IMR-90 (cell line): Measurements from ENCODE around the gene ZBTB46. TPM values are rescaled to one million over a fixed set of nuclear protein-coding genes. Genes with fewer than 3 reads are reported as not detected.

Experiments
- ATAC-seq: fragments of 200-7000 bp; cut with Tn5 transposase; 2 replicates; pipeline ENCODE4 v1.9.1; 2020; ENCODE audit warnings: low read depth, mild to moderate bottlenecking, moderate library complexity
- BruUV-seq: library from RNA; stranded (reverse); fragments of 400-500 nt; replicated peaks from 2 replicates; lab custom pipeline; 2021; lab: Mats Ljungman, UMichigan
- CTCF ChIA-PET: fragments of 300-600 bp; formaldehyde crosslinking; extraction: SDS; loops from one replicate; lab custom pipeline; 2021; ENCODE audit warnings: antibody characterized with exemption; lab: Yijun Ruan, JAX
- POLR2A ChIA-PET: fragments of 300-600 bp; sonication (Branson Sonifier 250); formaldehyde crosslinking; loops from one replicate; lab custom pipeline; 2022; ENCODE audit warnings: antibody characterized with exemption; ENCODE audit not compliant: unreplicated experiment; lab: Charles Lee
- DNase-seq: peaks from one replicate; pipeline ENCODE4 v3.0.0; 2013
- H2AFZ ChIP-seq: replicated peaks from 2 replicates; pipeline ENCODE3; 2013; ENCODE audit warnings: low read length, mild to moderate bottlenecking; ENCODE audit not compliant: poor library complexity
- H2AK5ac ChIP-seq: 2 replicates; pipeline ENCODE4 v1.6.1; 2013; ENCODE audit warnings: low read depth, low read length, inconsistent platforms
- H2AK9ac ChIP-seq: replicated peaks from 2 replicates; pipeline ENCODE3; 2013; ENCODE audit warnings: mild to moderate bottlenecking, low read depth, low read length, moderate library complexity; ENCODE audit not compliant: poor library complexity
- H2BK120ac ChIP-seq: 2 replicates; pipeline ENCODE4 v1.6.1; 2013; ENCODE audit warnings: low read depth, low read length, inconsistent platforms
- H2BK15ac ChIP-seq: 3 replicates; pipeline ENCODE4 v1.6.1; 2013; ENCODE audit warnings: low read depth, low read length, inconsistent platforms
- H2BK20ac ChIP-seq: 2 replicates; pipeline ENCODE4 v1.6.1; 2013; ENCODE audit warnings: low read depth, mild to moderate bottlenecking, inconsistent platforms, low read length, moderate library complexity
- H2BK5ac ChIP-seq: 2 replicates; pipeline ENCODE4 v1.6.1; 2013; ENCODE audit warnings: mild to moderate bottlenecking, low read depth, low read length, inconsistent platforms; ENCODE audit not compliant: poor library complexity, severe bottlenecking
- H3K14ac ChIP-seq: replicated peaks from 2 replicates; pipeline ENCODE4 v1.6.1; 2013; ENCODE audit warnings: low read depth, low read length, inconsistent platforms
- H3K18ac ChIP-seq: 2 replicates; pipeline ENCODE4 v1.6.1; 2013; ENCODE audit warnings: low read depth, low read length, control low read depth
- H3K23ac ChIP-seq: 2 replicates; pipeline ENCODE4 v1.6.1; 2013; ENCODE audit warnings: low read depth, low read length, inconsistent platforms
- H3K27ac ChIP-seq: 2 replicates; pipeline ENCODE4 v1.5.1; 2013; ENCODE audit warnings: mild to moderate bottlenecking, control low read depth, low read length; ENCODE audit not compliant: insufficient read depth
- H3K27me3 ChIP-seq: 2 replicates; pipeline ENCODE4 v1.6.1; 2013; ENCODE audit warnings: low read length; ENCODE audit not compliant: control insufficient read depth, insufficient read depth
- H3K36me3 ChIP-seq: 2 replicates; pipeline ENCODE4 v1.6.1; 2013; ENCODE audit warnings: low read length, mixed read lengths; ENCODE audit not compliant: control insufficient read depth, insufficient read depth
- H3K4ac ChIP-seq: 2 replicates; pipeline ENCODE4 v1.6.1; 2013; ENCODE audit warnings: low read depth, low read length, inconsistent platforms
- H3K4me1 ChIP-seq: 2 replicates; pipeline ENCODE4 v1.6.1; 2013; ENCODE audit warnings: low read length, mixed read lengths; ENCODE audit not compliant: control insufficient read depth, insufficient read depth
- H3K4me2 ChIP-seq: 2 replicates; pipeline ENCODE4 v1.6.1; 2013; ENCODE audit warnings: low read depth, mild to moderate bottlenecking, control low read depth, low read length, moderate library complexity
- H3K4me3 ChIP-seq: 2 replicates; pipeline ENCODE4 v1.5.1; 2013; ENCODE audit warnings: low read depth, mild to moderate bottlenecking, control low read depth, low read length, moderate library complexity; ENCODE audit not compliant: insufficient read depth
- H3K56ac ChIP-seq: 2 replicates; pipeline ENCODE4 v1.6.1; 2013; ENCODE audit warnings: low read length, inconsistent platforms; ENCODE audit not compliant: insufficient read depth; ENCODE audit errors: extremely low read depth
- H3K79me1 ChIP-seq, 2 experiments: 2 replicates each; pipeline ENCODE4 v1.6.1; 2013; ENCODE audit warnings: low read length in 2 of 2, inconsistent platforms in 1 of 2, low read depth in 1 of 2
- H3K9ac ChIP-seq: 2 replicates; pipeline ENCODE4 v1.6.1; 2013; ENCODE audit warnings: low read depth, low read length, control low read depth
- H3K9me1 ChIP-seq: 2 replicates; pipeline ENCODE4 v1.6.1; 2013; ENCODE audit warnings: low read length, inconsistent platforms; ENCODE audit not compliant: insufficient read depth
- H3K9me3 ChIP-seq: 2 replicates; pipeline ENCODE4 v1.6.1; 2013; ENCODE audit warnings: low read length; ENCODE audit not compliant: control insufficient read depth, insufficient read depth
- H4K20me1 ChIP-seq: 2 replicates; pipeline ENCODE4 v1.6.1; 2013; ENCODE audit warnings: low read length, inconsistent platforms; ENCODE audit not compliant: insufficient read depth
- H4K5ac ChIP-seq: 2 replicates; pipeline ENCODE4 v1.6.1; 2013; ENCODE audit warnings: mild to moderate bottlenecking, low read depth, low read length, control low read depth
- H4K8ac ChIP-seq, 2 experiments: 2 replicates each; pipeline ENCODE4 v1.6.1; 2013; ENCODE audit warnings: low read depth in 2 of 2, low read length in 2 of 2, control low read depth in 1 of 2, inconsistent platforms in 1 of 2
- H4K91ac ChIP-seq: 2 replicates; pipeline ENCODE4 v1.6.1; 2013; ENCODE audit warnings: low read depth, low read length, inconsistent platforms; ENCODE audit not compliant: insufficient read depth
- MAFK ChIP-seq: IDR thresholded peaks from 2 replicates; pipeline ENCODE4 v1.6.1; 2012; ENCODE audit warnings: low read depth, low read length, improper control_type of control experiment
- MXI1 ChIP-seq: IDR thresholded peaks from 2 replicates; pipeline ENCODE4 v1.6.1; 2012; ENCODE audit warnings: low read depth, mild to moderate bottlenecking, low read length, moderate library complexity, borderline replicate concordance
- POLR2A ChIP-seq: IDR thresholded peaks from 2 replicates; pipeline ENCODE4 v1.6.1; 2012; ENCODE audit warnings: mild to moderate bottlenecking, low read depth, low read length
- WGBS, 2 experiments: methylation state at CpG; one replicate each; pipeline versions ENCODE4 v1.1.5 to v1.1.7; 2013; ENCODE audit warnings: missing lambda C conversion rate in 2 of 2; ENCODE audit not compliant: insufficient read length in 1 of 2; ENCODE audit errors: extremely low coverage in 2 of 2; 5-methylcytosine and 5-hydroxymethylcytosine counted together
- dilution Hi-C: fragments of 300-500 bp; cut with HindIII; formaldehyde crosslinking; loops from one replicate; pipeline ENCODE4 v1.14.3; 2018; ENCODE audit warnings: low sequenced_read_pairs; ENCODE audit not compliant: unreplicated experiment
- in situ Hi-C: fragments of 300-500 bp; cut with MboI; formaldehyde crosslinking; loops from 3 replicates; pipeline ENCODE4 v1.14.3; 2019; ENCODE audit warnings: low sequenced_read_pairs, inconsistent platforms, mixed read lengths
- intact Hi-C: fragments of 100-400 bp; cut with micrococcal nuclease; formaldehyde crosslinking; loops from 2 replicates; pipeline ENCODE4 v1.10.0; 2022
- polyA plus RNA-seq, 3 experiments: library from polyadenylated mRNA; depleted of rRNA; stranded (reverse); fragments of >200 nt; gene quantifications; 2 replicates each; pipeline ENCODE4 v1.2.3, GENCODE V29; 2012; ENCODE audit warnings: low replicate concordance in 1 of 3
- total RNA-seq: library from RNA; depleted of rRNA; stranded (reverse); fragments of >200 nt; gene quantifications from 2 replicates; pipeline ENCODE4 v1.2.3, GENCODE V29; 2012
- TF ChIP-seq, protein P1 (sequence below): conservative IDR thresholded peaks from 2 replicates; pipeline ENCODE4 v1.5.1; 2012; ENCODE audit warnings: mild to moderate bottlenecking, low read depth, low read length, improper control_type of control experiment
- TF ChIP-seq, protein P2 (sequence below): fragments of 150-350 bp; IDR thresholded peaks from 2 replicates; pipeline ENCODE4 v1.6.1; 2017; ENCODE audit warnings: mild to moderate bottlenecking, antibody characterized with exemption, low read length, low read depth

The ZBTB46 gene
- total and polyA plus RNA-seq, 2 of the 4 experiments (the other 2 are of a cell fraction): 4.2 to 14.9 TPM

DNA sequence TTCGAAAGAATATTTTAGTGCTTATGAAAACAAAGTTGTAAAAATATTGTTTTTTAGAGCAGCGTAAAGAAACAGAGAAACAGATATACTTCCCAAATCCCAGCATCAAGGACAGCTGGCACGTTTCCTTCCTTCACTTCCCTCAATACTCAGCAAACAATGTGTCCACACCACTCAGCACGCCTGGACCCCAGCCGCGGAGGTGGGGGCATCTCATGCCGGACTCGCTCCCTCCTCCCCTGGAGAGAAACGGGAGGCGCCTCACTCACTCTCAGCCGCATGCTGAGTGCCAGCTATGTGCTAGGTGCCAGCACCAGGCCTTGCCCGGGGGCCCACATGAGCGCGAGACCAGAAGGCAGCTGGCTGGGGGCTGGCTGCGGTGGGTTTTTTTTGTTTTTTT, 56.8 kb downstream of the ZBTB46 start:
- no peaks in the 10 kb centered on the region for H3K27me3 ChIP-seq
- no peak overlapping the region for H3K4me2 ChIP-seq
- H4K91ac ChIP-seq: 0 out of 2 replicates have a peak overlapping the region, but pooled peaks have one; percentile 26
- dilution Hi-C loops (no loop called here), in situ Hi-C loops (no loop called here), intact Hi-C loops (no loop called here)
- ChIA-PET CTCF (interaction anchor here (0.7 to 1.3 kb wide), 2 partner anchors 34 to 84 kb away, joined by 3 to 6 read pairs; no protein-coding TSS in a partner anchor), POLR2A (no interaction called here)
- no peak overlapping the region for H3K9ac ChIP-seq
- 0 out of 4 replicates have a peak overlapping the region, but pooled peaks of 1 of the 2 experiments have one; percentile 13 for H4K8ac ChIP-seq
- no peak overlapping the region for H3K23ac ChIP-seq
- H3K4me3 ChIP-seq: no peak overlapping the region
- no peak overlapping the region for H3K4ac ChIP-seq
- H4K20me1 ChIP-seq: peaks cover 21% of the 10 kb centered on the region
- H3K56ac ChIP-seq: no peak overlapping the region; the same call in 1 of the 2 replicates
- no peaks in the 10 kb centered on the region; the same call in 1 of the 2 replicates for H3K9me1 ChIP-seq
- no peaks in the 10 kb centered on the region for H3K9me3 ChIP-seq
- TF ChIP-seq MAFK: no peak
- no peak for TF ChIP-seq POLR2A
- TF ChIP-seq MXI1: no peak
- TF ChIP-seq, protein P1, sequence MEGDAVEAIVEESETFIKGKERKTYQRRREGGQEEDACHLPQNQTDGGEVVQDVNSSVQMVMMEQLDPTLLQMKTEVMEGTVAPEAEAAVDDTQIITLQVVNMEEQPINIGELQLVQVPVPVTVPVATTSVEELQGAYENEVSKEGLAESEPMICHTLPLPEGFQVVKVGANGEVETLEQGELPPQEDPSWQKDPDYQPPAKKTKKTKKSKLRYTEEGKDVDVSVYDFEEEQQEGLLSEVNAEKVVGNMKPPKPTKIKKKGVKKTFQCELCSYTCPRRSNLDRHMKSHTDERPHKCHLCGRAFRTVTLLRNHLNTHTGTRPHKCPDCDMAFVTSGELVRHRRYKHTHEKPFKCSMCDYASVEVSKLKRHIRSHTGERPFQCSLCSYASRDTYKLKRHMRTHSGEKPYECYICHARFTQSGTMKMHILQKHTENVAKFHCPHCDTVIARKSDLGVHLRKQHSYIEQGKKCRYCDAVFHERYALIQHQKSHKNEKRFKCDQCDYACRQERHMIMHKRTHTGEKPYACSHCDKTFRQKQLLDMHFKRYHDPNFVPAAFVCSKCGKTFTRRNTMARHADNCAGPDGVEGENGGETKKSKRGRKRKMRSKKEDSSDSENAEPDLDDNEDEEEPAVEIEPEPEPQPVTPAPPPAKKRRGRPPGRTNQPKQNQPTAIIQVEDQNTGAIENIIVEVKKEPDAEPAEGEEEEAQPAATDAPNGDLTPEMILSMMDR: no peak
- TF ChIP-seq, protein P2, sequence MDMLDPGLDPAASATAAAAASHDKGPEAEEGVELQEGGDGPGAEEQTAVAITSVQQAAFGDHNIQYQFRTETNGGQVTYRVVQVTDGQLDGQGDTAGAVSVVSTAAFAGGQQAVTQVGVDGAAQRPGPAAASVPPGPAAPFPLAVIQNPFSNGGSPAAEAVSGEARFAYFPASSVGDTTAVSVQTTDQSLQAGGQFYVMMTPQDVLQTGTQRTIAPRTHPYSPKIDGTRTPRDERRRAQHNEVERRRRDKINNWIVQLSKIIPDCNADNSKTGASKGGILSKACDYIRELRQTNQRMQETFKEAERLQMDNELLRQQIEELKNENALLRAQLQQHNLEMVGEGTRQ: no peak
- H2AK5ac ChIP-seq: peak overlapping the region; percentile 33; the same call in 1 of the 2 replicates
- H2BK120ac ChIP-seq: no peak overlapping the region
- no peak overlapping the region for H3K18ac ChIP-seq
- no peak for DNase-seq
- BruUV-seq: no TSS peak
- H2AFZ ChIP-seq: peak overlapping the region; percentile 65
- no peak overlapping the region for H2BK20ac ChIP-seq
- 53% methylated on average over 5 of the region's 15 CpGs; no CpG with 5 or more reads in 1 of the 2 experiments for WGBS, 2 experiments
- H4K5ac ChIP-seq: no peak overlapping the region
- peaks cover 9% of the 10 kb centered on the region; the same call in 1 of the 2 replicates for H3K36me3 ChIP-seq
- ATAC-seq: no peak
- H3K14ac ChIP-seq: no peak overlapping the region
- peaks cover 8% of the 10 kb centered on the region for H3K4me1 ChIP-seq
- peaks cover 16 to 64% of the 10 kb centered on the region in 2 experiments for H3K79me1 ChIP-seq
- H2BK5ac ChIP-seq: no peak overlapping the region
- H2AK9ac ChIP-seq: peak overlapping the region; percentile 81
- H2BK15ac ChIP-seq: no peak overlapping the region
- H3K27ac ChIP-seq: no peak overlapping the region
